H1 (cell line): Measurements from ENCODE around the gene MX1. TPM values are rescaled to one million over a fixed set of nuclear protein-coding genes. Genes with fewer than 3 reads are reported as not detected.

Experiments
- CHD1 ChIP-seq: IDR thresholded peaks from 2 replicates; pipeline ENCODE4 v1.6.1; 2012; ENCODE audit warnings: low read depth, low read length, improper control_type of control experiment
- CHD2 ChIP-seq: IDR thresholded peaks from 2 replicates; pipeline ENCODE4 v1.6.1; 2012; ENCODE audit warnings: low read length, improper control_type of control experiment
- JUN ChIP-seq: IDR thresholded peaks from 2 replicates; pipeline ENCODE4 v1.6.1; 2011; ENCODE audit warnings: low read depth, mild to moderate bottlenecking, improper control_type of control experiment, low read length
- TBP ChIP-seq: IDR thresholded peaks from 2 replicates; pipeline ENCODE4 v1.6.1; 2011; ENCODE audit warnings: low read depth, low read length, improper control_type of control experiment
- TEAD4 ChIP-seq: IDR thresholded peaks from 2 replicates; pipeline ENCODE4 v1.6.1; 2012; ENCODE audit warnings: low read depth, low read length, inconsistent platforms, mixed read lengths
- polyA plus RNA-seq, 7 experiments: library from polyadenylated mRNA; depleted of rRNA in 3 of 7; stranded (reverse) in 5 of 7; unstranded in 2 of 7; fragments of >200 nt in 5 of 7; fragments of 200-250 nt in 2 of 7; gene quantifications; 1 replicate in 5 of 7; 2 replicates in 1 of 7; 4 replicates in 1 of 7; pipeline versions ENCODE4 v1.2.1 to v1.2.3, GENCODE V29; 2011 to 2013; ENCODE audit warnings: missing spikeins in 2 of 7, mixed read lengths in 2 of 7
- total RNA-seq: library from RNA; stranded (reverse); fragmentation: NEBNext Ultra II Directional; extraction: Animal tissue kit (Norgen Biotek cat#: 25700); gene quantifications from 2 replicates; pipeline ENCODE4 v1.2.1, GENCODE V29; 2021
- TF ChIP-seq, protein P1 (sequence below): IDR thresholded peaks from 2 replicates; pipeline ENCODE4 v1.6.1; 2012; ENCODE audit warnings: low read length, inconsistent platforms

MX1 gene
- total and polyA plus RNA-seq, 2 of the 8 experiments (the other 6 are each of a cell fraction or from before 2014, with no cell fraction given), result 3.8 to 5.7 TPM

GRCh38 chr21:41393876-41394465 is 32.1 kb upstream of the MX1 start (continued):
- TF ChIP-seq, protein P1, sequence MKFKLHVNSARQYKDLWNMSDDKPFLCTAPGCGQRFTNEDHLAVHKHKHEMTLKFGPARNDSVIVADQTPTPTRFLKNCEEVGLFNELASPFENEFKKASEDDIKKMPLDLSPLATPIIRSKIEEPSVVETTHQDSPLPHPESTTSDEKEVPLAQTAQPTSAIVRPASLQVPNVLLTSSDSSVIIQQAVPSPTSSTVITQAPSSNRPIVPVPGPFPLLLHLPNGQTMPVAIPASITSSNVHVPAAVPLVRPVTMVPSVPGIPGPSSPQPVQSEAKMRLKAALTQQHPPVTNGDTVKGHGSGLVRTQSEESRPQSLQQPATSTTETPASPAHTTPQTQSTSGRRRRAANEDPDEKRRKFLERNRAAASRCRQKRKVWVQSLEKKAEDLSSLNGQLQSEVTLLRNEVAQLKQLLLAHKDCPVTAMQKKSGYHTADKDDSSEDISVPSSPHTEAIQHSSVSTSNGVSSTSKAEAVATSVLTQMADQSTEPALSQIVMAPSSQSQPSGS, result no peak
- TF ChIP-seq CHD2 (no peak), TEAD4 (no peak), TBP (no peak), JUN (no peak), CHD1 (no peak)
